ENCODE results near the gene RPS18.
"Not testable (repeated sequence)": the region's sequence is repeated elsewhere in the genome, so short reads cannot be mapped to it uniquely, and the experiment has no call there.

The RPS18 gene

DNA sequence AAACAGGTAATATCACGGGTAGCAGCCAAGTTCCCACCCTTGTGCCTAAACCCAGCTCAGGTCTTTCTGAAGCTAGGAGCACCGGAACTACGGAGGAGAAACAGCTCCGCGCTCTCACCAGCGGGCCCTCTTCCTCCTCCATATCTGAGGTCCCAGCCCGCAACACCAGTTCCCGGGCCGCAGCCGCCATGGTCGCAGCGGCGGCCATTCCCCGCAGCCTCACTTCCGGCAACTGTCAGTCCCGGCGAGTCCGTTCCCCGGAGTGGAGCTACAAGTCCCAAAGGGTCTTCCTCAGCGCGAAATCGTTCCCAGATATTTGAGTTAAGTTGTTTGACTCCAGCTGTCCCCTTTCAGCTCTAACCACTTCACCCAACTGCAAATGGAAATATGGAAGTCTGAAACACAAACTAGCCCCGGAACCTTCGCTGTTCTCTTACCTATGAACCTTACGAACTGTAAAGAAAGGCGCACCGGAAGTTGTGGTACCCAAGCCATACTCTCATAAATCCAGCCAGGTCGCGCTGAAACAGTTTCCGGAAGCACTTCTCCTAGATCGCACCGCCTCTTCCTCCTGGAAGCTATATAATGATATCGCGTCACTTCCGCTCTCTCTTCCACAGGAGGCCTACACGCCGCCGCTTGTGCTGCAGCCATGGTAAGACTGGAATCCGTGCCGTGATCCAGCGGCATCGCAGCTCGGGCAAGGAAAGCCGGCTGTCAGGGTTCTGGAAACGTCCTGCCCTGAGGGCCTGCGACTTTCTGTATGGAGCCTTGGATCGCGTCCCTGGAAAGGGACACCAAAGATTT is at the start of gene RPS18, which contains the start of gene VPS52:
TSS of gene RPS18 (plus strand) at position 608 of the 807 bp plus-strand sequence. CDS start at position 653, 45 bp downstream.
TSS of gene VPS52 (minus strand) at position 409 of the 807 bp plus-strand sequence. CDS start at position 208, 201 bp downstream.
- DNase-seq (ENCODE audit: low spot score) = peak; percentile 97

DNA sequence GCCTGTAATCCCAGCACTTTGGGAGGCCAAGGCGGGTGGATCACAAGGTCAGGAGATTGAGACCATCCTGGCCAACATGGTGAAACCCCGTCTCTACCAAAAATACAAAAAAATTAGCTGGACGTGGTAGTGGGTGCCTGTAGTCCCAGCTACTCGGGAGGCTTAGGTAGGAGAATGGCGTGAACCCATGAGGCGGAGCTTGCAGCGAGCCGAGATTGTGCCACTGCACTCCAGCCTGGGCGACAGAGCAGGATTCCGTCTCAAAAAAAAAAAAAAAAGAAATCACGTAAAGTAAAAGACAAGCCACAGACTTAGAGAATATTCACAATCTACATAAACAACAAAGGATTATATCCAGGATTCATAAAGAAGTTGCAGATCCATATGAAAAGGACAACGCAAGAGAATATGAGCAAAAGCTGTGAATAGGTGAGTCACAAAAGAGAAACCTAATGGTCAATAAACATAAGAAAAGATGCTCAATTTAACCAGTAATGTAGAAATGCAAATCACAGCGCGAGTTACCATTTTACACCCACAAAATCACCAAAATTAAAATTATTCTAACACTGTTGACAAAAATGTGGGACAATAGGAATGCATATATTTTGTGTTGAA is 45.3 kb upstream of the RPS18 start:
- not testable (repeated sequence) for DNase-seq (ENCODE audit: low spot score)

GRCh38 chr6:33235221-33235634 is 36.6 kb upstream of the RPS18 start:
- no peak for DNase-seq (ENCODE audit: low spot score)

GRCh38 chr6:33236328-33236727 is 35.5 kb upstream of the RPS18 start:
- DNase-seq (ENCODE audit: low spot score) = no peak

GRCh38 chr6:33236852-33237251 is 35.0 kb upstream of the RPS18 start:
- no peak for DNase-seq (ENCODE audit: low spot score)

DNA sequence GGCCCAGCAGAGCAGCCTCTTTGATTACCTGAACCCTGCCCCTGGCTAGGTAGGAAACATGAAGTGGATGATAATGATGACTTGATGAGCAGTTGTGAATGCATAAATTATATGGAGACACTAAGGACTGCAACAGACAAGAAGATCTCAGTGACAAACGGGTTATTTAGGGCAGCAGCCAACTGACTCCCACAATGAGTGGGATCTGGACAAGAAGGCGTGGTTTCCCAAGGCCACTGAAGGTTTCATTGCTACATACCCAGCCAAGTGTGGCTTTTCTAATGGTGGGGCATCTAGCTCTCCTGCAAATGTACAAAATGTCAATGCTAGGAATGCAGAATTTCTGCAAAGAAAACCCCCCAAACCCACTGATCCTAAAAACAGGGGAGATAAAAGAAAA is 34.1 kb upstream of the RPS18 start:
- no peak for DNase-seq (ENCODE audit: low spot score)

GRCh38 chr6:33241968-33242367 is 29.9 kb upstream of the RPS18 start:
- DNase-seq (ENCODE audit: low spot score) = no peak

DNA sequence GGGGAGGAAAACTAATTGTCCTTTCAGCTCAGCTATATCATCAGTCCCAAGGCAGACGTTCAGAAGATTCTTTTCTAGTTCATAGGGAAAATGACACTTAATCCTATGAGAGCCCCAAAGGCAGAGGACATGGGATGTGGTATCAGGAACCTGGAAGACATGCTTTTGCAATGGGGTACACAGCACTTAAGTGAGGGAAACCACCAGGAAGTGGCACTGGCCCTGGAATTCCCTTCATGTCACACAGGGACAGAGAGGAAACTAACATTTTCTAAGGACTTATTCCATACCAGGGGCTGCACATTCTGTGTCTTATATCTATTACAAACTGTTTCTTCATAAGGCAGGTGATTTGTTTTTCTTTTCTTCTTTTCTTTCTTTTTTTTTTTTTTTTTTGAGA is 28.4 kb upstream of the RPS18 start:
- DNase-seq (ENCODE audit: low spot score) = no peak

DNA sequence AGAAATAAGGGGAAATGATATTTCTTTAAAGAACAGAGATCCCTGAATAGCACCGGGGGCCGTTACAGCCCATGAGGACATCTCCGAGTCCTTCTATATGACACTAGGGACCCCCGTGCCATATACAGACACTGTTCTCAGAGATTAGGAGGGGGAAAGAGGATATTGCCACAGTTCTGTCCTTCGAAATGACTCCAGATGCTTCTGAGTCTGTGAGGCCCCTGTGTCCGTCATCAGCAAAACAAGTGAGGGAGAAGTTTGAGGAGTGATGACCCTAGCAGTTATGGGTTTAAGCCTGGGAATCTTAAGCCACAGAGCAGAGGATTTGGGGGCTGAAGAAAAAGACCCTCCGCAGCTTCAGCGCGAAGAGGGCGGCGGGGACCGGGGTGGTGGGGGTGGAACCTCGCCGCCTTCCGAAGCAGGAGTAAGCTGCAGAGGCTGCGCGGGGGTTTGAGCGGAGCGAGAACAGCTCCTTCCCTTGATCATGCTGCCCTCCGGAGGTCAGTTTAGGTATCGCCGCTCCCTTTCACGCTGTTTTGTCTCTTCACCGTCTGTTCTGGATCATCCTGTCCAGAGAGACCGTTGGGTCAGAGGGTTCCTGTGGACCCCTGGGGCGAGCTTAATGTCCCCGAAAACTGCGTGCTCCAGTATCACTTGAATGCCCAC is 23.8 kb upstream of the RPS18 start:
- peak; percentile 71 for DNase-seq (ENCODE audit: low spot score)

DNA sequence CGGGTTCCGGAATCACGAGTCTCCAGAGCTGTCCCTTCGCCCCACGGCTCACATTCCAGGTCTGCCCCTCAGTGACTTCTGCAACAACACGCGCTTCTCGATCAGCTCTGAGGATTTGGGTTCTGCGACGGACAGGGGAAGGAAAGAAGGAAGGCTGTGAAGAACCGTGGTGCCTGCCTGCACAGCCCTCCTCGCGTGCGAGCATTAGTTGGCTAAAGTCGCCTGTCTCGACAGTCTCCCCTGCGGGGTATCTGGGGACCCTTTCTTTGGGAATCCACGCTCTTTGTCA is 23.3 kb upstream of the RPS18 start:
- DNase-seq (ENCODE audit: low spot score) = no peak

DNA sequence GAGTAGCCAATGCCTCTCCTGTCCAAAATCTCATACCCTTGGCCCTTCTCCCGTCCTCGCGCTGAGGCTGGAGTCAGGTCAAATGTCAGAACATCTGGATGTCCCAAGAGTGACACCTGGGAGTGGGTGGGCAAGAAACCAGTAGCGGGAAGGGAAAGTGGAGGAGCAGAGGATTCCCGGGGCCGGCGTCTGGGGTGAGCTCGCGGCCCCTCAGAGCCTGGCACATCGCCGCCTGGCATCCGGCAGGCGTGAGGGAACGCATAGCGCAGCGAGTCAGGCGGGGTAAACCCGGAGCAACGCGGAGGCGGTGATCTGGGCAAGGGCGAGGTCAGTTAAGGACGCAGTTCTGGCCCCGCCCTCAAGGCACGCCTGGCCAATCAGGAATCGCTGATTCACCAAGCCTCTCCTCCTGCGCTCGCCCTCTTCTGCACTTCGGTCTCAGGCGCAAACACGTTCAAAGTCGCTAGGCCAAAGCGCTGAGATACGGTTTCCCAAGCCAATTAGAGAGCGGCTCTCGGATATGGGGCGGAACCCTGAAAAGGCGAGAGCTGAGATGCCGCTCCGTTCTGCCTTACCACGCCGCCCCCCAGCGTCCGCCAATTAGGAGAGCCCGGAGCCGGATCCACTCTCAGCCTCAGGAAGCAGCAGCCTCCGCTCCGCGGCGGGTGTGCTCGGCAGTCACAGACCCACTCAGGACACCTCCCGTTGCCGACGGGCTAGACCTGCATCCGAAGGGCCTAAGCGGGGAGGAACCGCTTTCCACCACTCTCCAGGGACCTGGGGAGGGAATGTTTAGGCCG is 22.7 kb upstream of the RPS18 start:
- peak; percentile 90 for DNase-seq (ENCODE audit: low spot score)

DNA sequence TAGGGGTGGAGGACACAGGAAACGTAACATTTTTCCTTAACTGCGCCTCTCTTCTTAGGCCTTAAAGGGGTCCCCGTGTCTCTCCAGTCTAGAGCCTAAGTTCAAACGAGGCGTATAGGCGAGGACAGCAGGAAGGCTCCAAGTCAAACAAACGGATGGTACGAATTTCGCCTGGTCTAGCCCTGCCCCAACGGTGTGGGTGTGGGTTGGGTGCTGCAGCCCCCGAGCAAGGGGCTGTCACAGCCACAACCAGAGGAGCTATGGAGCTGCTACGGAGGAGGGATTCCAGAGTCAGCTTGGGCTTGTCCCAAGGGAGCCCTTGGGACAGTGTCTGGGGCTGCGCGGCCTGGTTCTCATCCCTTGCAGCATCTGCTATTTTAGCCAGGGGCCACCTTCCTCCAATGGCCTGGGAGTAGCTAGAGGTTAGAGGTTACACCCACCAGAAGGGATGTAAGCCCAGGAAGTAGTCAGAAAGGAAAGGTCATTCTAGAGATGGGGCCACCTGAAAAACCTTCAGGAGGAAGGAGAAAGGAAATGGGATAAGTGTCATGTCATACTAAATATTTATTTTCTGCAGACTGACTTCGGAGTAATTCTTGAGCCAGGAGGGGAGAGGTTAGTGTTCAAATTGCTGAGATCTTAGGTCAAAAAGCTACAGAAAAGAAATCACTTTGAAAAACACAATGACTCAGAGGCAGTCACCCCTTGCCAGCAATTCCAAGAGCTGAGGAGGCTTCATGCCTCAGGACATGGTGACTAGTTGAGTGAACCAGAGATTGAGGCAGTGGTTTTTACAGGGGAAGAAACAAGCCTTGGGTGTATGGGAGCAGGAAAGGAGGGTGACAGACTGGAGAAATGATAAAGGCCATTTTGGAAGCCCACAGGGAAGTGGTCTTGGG is 21.9 kb upstream of the RPS18 start:
- no peak for DNase-seq (ENCODE audit: low spot score)

DNA sequence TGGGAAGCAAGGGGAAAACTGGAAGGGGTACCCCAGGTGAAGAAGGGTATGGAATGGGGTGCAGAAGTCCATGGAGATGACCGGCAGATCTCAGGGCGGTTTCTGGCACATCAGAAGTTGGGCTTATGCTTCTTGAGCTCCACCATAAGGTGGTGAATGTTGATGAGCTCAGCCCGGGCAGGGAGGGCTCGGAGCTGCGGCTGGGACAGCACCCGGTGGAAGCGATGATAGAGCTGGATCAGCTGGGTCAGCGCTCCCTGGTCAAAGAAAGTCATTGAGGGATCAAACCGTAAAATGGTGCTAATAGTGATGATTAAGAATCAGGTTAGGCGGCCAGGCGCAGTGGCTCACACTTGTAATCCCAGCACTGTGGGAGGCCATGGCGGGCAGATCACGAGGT is 21.1 kb upstream of the RPS18 start:
- DNase-seq (ENCODE audit: low spot score) = no peak

DNA sequence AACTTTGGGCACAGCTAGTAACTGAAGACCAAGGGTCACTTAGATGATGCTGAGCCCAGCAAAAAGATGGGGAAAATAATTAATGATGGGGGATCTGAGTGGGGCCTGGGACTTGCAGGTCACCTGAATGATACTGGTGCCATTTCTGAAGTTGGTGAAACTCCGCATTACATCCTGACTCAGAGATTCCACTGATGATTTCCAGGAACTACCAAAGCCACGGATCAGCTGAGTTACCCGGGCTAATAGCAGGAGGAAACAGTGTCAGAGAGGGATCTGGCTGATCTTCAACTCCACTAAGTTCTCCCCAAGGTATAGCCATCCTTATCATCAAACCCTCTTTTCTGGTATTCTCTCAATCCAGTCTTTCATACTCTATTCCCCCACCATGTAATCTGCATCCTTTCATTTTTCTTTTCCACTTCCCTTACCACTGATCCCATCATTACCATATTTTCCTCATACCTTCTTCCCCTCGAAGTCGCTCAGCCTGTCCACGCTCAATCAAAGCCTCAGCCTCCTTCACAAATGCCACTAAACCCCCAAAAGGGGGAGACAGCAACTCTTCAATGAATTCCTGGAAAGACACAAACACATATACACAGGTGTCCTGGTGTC is 20.4 kb upstream of the RPS18 start:
- DNase-seq (ENCODE audit: low spot score) = no peak

- DNase-seq (ENCODE audit: low spot score) = no peak
These were observed 19.1 kb upstream of the RPS18 start for GRCh38 chr6:33252759-33253158.

DNA sequence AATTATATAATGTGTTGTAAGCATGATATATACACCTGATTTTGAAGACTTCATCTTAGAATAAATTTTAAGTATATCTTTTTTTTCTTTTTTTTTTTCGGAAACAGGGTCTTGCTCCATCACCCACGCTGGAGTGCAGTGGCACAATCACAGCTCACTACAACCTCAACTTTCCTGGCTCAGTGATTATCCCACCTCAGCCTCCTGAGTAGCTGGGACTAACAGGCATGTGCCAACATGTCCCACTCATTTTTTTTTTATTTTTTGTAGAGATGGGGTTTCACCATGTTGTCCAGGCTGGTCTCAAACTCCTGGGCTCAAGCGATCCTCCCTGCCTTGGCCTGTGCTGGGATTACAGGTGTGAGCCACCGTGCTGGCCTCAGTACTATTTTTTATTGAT is 17.3 kb upstream of the RPS18 start:
- no peak for DNase-seq (ENCODE audit: low spot score)

GRCh38 chr6:33259032-33259431 is 12.8 kb upstream of the RPS18 start:
- DNase-seq (ENCODE audit: low spot score) = no peak

GRCh38 chr6:33262490-33262889 is 9.4 kb upstream of the RPS18 start:
- DNase-seq (ENCODE audit: low spot score) = not testable (repeated sequence)

- no peak for DNase-seq (ENCODE audit: low spot score)
These were observed 7.9 kb upstream of the RPS18 start for GRCh38 chr6:33264015-33264414.

DNA sequence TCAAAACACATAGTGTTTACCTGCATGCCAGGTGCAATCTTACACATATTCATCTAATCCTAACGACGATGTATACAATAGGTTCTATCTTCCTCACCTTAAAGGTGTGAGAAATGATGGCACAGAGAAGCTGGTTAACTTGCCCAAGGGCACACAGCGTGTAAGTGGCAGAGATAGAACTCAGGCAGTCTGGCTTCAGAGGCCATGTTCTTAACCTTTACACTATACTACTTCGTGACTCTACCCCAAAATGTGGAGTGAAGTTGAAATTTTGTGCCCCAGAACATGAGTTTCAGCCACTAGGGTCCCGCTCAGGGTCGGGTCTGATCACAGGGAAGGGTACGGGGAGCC is 783 bp upstream of the RPS18 start:
- DNase-seq (ENCODE audit: low spot score) = no peak
